PC-3 (cell line): Measurements from ENCODE around the gene PDE11A.

Experiments
- CTCF ChIP-seq: fragments of 300-600 bp; sonication (generic); conservative IDR thresholded peaks from 2 replicates; pipeline ENCODE4 v1.5.1; 2017; ENCODE audit warnings: antibody characterized with exemption, low read depth, mild to moderate bottlenecking, low read length
- EZH2phosphoT487 ChIP-seq: fragments of 300-600 bp; sonication (generic); IDR thresholded peaks from 2 replicates; pipeline ENCODE4 v1.6.1; 2018; ENCODE audit warnings: mild to moderate bottlenecking, antibody characterized with exemption, low read length, borderline replicate concordance

- TF ChIP-seq CTCF (no peak), EZH2phosphoT487 (no peak)
Measured at GRCh38 chr2:177599139-177599688, 473.4 kb downstream of the PDE11A start.
